GM23248 (cell line): ENCODE results near the gene CKS1B. TPM values are rescaled to one million over a fixed set of nuclear protein-coding genes. Genes with fewer than 3 reads are reported as not detected.
A peak's percentile ranks its signal among the peaks of the same experiment; 100 is the strongest.

Source experiments
- DNase-seq: peaks from one replicate; pipeline ENCODE4 v3.0.0-alpha.2; 2015
- H2AFZ ChIP-seq: fragments of 200-600 bp; sonication (generic); 2 replicates; pipeline ENCODE4 v1.6.1; 2016; ENCODE audit warnings: antibody characterized with exemption
- H3F3A ChIP-seq: fragments of 200-600 bp; sonication (generic); 2 replicates; pipeline ENCODE4 v1.6.1; 2016; ENCODE audit warnings: mild to moderate bottlenecking, antibody characterized with exemption, mixed run types; ENCODE audit not compliant: insufficient read depth
- H3K27ac ChIP-seq: fragments of 200-600 bp; sonication (generic); 2 replicates; pipeline ENCODE4 v1.5.1; 2016; ENCODE audit warnings: mild to moderate bottlenecking
- H3K27me3 ChIP-seq: fragments of 200-600 bp; sonication (generic); replicated peaks from 2 replicates; pipeline ENCODE4 v1.6.1; 2016; ENCODE audit warnings: mild to moderate bottlenecking; ENCODE audit not compliant: insufficient read depth
- H3K36me3 ChIP-seq: fragments of 200-600 bp; sonication (generic); 2 replicates; pipeline ENCODE4 v1.6.1; 2016; ENCODE audit warnings: low read depth, mild to moderate bottlenecking
- H3K4me1 ChIP-seq: fragments of 200-600 bp; sonication (generic); 2 replicates; pipeline ENCODE4 v1.6.1; 2016; ENCODE audit warnings: mild to moderate bottlenecking; ENCODE audit not compliant: insufficient read depth
- H3K4me2 ChIP-seq: fragments of 200-600 bp; sonication (generic); one replicate; pipeline ENCODE4 v1.6.1; 2016; ENCODE audit warnings: mild to moderate bottlenecking; ENCODE audit not compliant: unreplicated experiment
- H3K4me3 ChIP-seq: fragments of 200-600 bp; sonication (generic); 2 replicates; pipeline ENCODE4 v1.5.1; 2016; ENCODE audit warnings: mild to moderate bottlenecking
- H3K79me2 ChIP-seq: fragments of 200-600 bp; sonication (generic); 2 replicates; pipeline ENCODE4 v1.6.1; 2016; ENCODE audit warnings: mild to moderate bottlenecking; ENCODE audit not compliant: insufficient read depth
- H3K9ac ChIP-seq: fragments of 200-600 bp; sonication (generic); 2 replicates; pipeline ENCODE4 v1.6.1; 2016; ENCODE audit warnings: mild to moderate bottlenecking
- H3K9me2 ChIP-seq: fragments of 200-600 bp; sonication (generic); 2 replicates; pipeline ENCODE4 v1.6.1; 2016; ENCODE audit warnings: mixed run types, mild to moderate bottlenecking, moderate library complexity; ENCODE audit not compliant: insufficient read depth
- H3K9me3 ChIP-seq: fragments of 200-600 bp; sonication (generic); one replicate; pipeline ENCODE4 v1.6.1; 2017; ENCODE audit warnings: low read depth
- H4K20me1 ChIP-seq: fragments of 200-600 bp; sonication (generic); 2 replicates; pipeline ENCODE4 v1.6.0; 2016; ENCODE audit not compliant: insufficient read depth
- EZH2 ChIP-seq: fragments of 200-600 bp; sonication (generic); IDR thresholded peaks from 2 replicates; pipeline ENCODE4 v1.6.1; 2018; ENCODE audit warnings: antibody characterized with exemption, mild to moderate bottlenecking; ENCODE audit not compliant: insufficient read depth, poor library complexity, severe bottlenecking
- EZH2phosphoT487 ChIP-seq: fragments of 200-600 bp; sonication (generic); IDR thresholded peaks from 2 replicates; pipeline ENCODE4 v1.6.1; 2018; ENCODE audit warnings: antibody characterized with exemption, moderate library complexity, mild to moderate bottlenecking, low read depth; ENCODE audit not compliant: insufficient read depth
- WGBS, 2 experiments: methylation state at CpG; one replicate each; pipeline ENCODE4 v1.1.6; 2015 to 2017; ENCODE audit warnings: low lambda C conversion rate in 2 of 2, low coverage in 1 of 2; ENCODE audit errors: missing lambda C conversion rate in 2 of 2; 5-methylcytosine and 5-hydroxymethylcytosine counted together
- in situ Hi-C: fragments of 300-500 bp; cut with MboI; formaldehyde crosslinking; loops from 2 replicates; pipeline ENCODE4 v1.15.0; 2020
- polyA plus RNA-seq: library from polyadenylated mRNA; unstranded; fragments of >200 nt; fragmentation: Nextera tagmentation; extraction: Ambion mirVana; gene quantifications from 2 replicates; pipeline ENCODE4 v1.2.1, GENCODE V29; 2016
- total RNA-seq: library from RNA; depleted of rRNA; stranded (reverse); fragments of >200 nt; shearing (Covaris generic); gene quantifications from 2 replicates; pipeline ENCODE4 v1.2.3, GENCODE V29; 2014

The CKS1B gene
- total and polyA plus RNA-seq, 2 experiments from 2014 or later: 45.6 to 119 TPM

- 1% methylated on average over 20 to 33 of the region's 38 CpGs for WGBS, 2 experiments
- peak; percentile 100 for DNase-seq
- Histone ChIP-seq H3K4me2 (peak overlapping the region; percentile 89), H3K79me2 (peaks cover 40% of the 10 kb centered on the region), H3K9ac (peak overlapping the region; percentile 75), H2AFZ (peak overlapping the region; percentile 69), H3K27ac (peak overlapping the region; percentile 67), H3K27me3 (no peaks in the 10 kb centered on the region), H4K20me1 (no peaks in the 10 kb centered on the region), H3K9me3 (no peaks in the 10 kb centered on the region), H3F3A (no peaks in the 10 kb centered on the region), H3K4me1 (peaks cover 27% of the 10 kb centered on the region), H3K36me3 (no peaks in the 10 kb centered on the region), H3K4me3 (peak overlapping the region; percentile 80), H3K9me2 (no peaks in the 10 kb centered on the region)
- no peak for TF ChIP-seq EZH2phosphoT487
- in situ Hi-C loops: no loop called here
Measured at GRCh38 chr1:155001675-155002463, 27.4 kb downstream of the CKS1B start.

- H3K36me3 ChIP-seq: no peaks in the 10 kb centered on the region
- H3K9me2 ChIP-seq: no peaks in the 10 kb centered on the region
- peak within 1 kb of the TSS; percentile 98 for H3K4me3 ChIP-seq
- H2AFZ ChIP-seq: peak within 1 kb of the TSS; percentile 71
- TF ChIP-seq EZH2phosphoT487: no peak
- TF ChIP-seq EZH2: no peak
- DNase-seq: peak; percentile 57
- H3K27me3 ChIP-seq: no peaks in the 10 kb centered on the region
- WGBS, 2 experiments: 1 to 2% methylated on average over 12 to 35 of the region's 35 CpGs
- H3K9me3 ChIP-seq: no peaks in the 10 kb centered on the region
- H3K9ac ChIP-seq: peak within 1 kb of the TSS; percentile 86
- peaks cover 27% of the 10 kb centered on the region for H3K4me1 ChIP-seq
- H4K20me1 ChIP-seq: no peaks in the 10 kb centered on the region
- H3K4me2 ChIP-seq: peak within 1 kb of the TSS; percentile 94
- no peaks in the 10 kb centered on the region for H3F3A ChIP-seq
- peaks cover 48% of the 10 kb centered on the region for H3K79me2 ChIP-seq
- peak within 1 kb of the TSS; percentile 67 for H3K27ac ChIP-seq
- in situ Hi-C loops: no loop called here
Measured at GRCh38 chr1:155002464-155003226, 28.2 kb downstream of the CKS1B start, which contains the start of gene ZBTB7B. Gene ZBTB7B, plus strand, starts transcription at chr1:155002802. Its CDS starts 11,859 bp downstream, at chr1:155014661.

GRCh38 chr1:155003227-155003765 lies 28.8 kb downstream of the CKS1B start:
- peak; percentile 55 for DNase-seq
- peaks cover 27% of the 10 kb centered on the region for H3K4me1 ChIP-seq
- peak overlapping the region; percentile 71 for H2AFZ ChIP-seq
- no peaks in the 10 kb centered on the region for H3K27me3 ChIP-seq
- no peaks in the 10 kb centered on the region for H3K9me3 ChIP-seq
- no peaks in the 10 kb centered on the region for H3K9me2 ChIP-seq
- H3K4me3 ChIP-seq: peak overlapping the region; percentile 98
- peaks cover 54% of the 10 kb centered on the region for H3K79me2 ChIP-seq
- TF ChIP-seq EZH2phosphoT487: no peak
- no peak for TF ChIP-seq EZH2
- in situ Hi-C loops: no loop called here
- H3K4me2 ChIP-seq: peak overlapping the region; percentile 94
- no peaks in the 10 kb centered on the region for H3F3A ChIP-seq
- H3K27ac ChIP-seq: peak overlapping the region; percentile 53
- peak overlapping the region; percentile 86 for H3K9ac ChIP-seq
- 1 to 2% methylated on average over 31 to 35 of the region's 37 CpGs for WGBS, 2 experiments
- no peaks in the 10 kb centered on the region for H4K20me1 ChIP-seq
- no peaks in the 10 kb centered on the region for H3K36me3 ChIP-seq

GRCh38 chr1:155003766-155004351 lies 29.4 kb downstream of the CKS1B start:
- no peaks in the 10 kb centered on the region for H3K27me3 ChIP-seq
- no peaks in the 10 kb centered on the region for H3F3A ChIP-seq
- peaks cover 27% of the 10 kb centered on the region for H3K4me1 ChIP-seq
- in situ Hi-C loops: no loop called here
- peaks cover 54% of the 10 kb centered on the region for H3K79me2 ChIP-seq
- TF ChIP-seq EZH2 (no peak), EZH2phosphoT487 (no peak)
- no peaks in the 10 kb centered on the region for H3K9me2 ChIP-seq
- H2AFZ ChIP-seq: peak overlapping the region; percentile 71
- 1 to 3% methylated on average over 6 to 34 of the region's 34 CpGs for WGBS, 2 experiments
- peak; percentile 63 for DNase-seq
- peak overlapping the region; percentile 94 for H3K4me2 ChIP-seq
- no peaks in the 10 kb centered on the region for H3K9me3 ChIP-seq
- H3K4me3 ChIP-seq: peak overlapping the region; percentile 98
- H3K36me3 ChIP-seq: no peaks in the 10 kb centered on the region
- H4K20me1 ChIP-seq: no peaks in the 10 kb centered on the region
- peak overlapping the region; percentile 86 for H3K9ac ChIP-seq
- peak overlapping the region; percentile 53 for H3K27ac ChIP-seq
